ENCODE data around the gene ADAMTS12. TPM values are rescaled to one million over a fixed set of nuclear protein-coding genes. Genes with fewer than 3 reads are reported as not detected.

Gene ADAMTS12
- total RNA-seq, 3 donors from 2014 or later (not counting 1 experiment from before 2014, with no cell fraction given) = not detected

GRCh38 chr5:33513462-33514185 lies 378.2 kb downstream of the ADAMTS12 start:
- Mint-ChIP-seq H3K9me3 (peaks cover 3% of the 10 kb centered on the region in 2 donors), H3K36me3 (no peaks in the 10 kb centered on the region), H3K4me3 (no peak overlapping the region), H3K4me1 (no peaks in the 10 kb centered on the region), H3K27ac (no peak overlapping the region), H3K27me3 (ENCODE audit: low read depth in 2 of 2) (peaks cover 3 to 5% of the 10 kb centered on the region in 2 donors)
- H3K4me3 ChIP-seq (ENCODE audit: low read length) = no peak overlapping the region
- no peaks in the 10 kb centered on the region for H3K4me1 ChIP-seq (ENCODE audit: control insufficient read depth, insufficient read depth, low read length)
- DNase-seq (no peak), ATAC-seq (no peak)
- 100% methylated on average over 2 of the region's 3 CpGs for WGBS (ENCODE audit: insufficient coverage)
- H3K36me3 ChIP-seq (ENCODE audit: control insufficient read depth, insufficient read depth, low read length) = no peaks in the 10 kb centered on the region
- no peaks in the 10 kb centered on the region for H3K27me3 ChIP-seq (ENCODE audit: control insufficient read depth, insufficient read depth, low read length)
- no peaks in the 10 kb centered on the region for H3K9me3 ChIP-seq (ENCODE audit: control insufficient read depth, insufficient read depth, low read length)
- no peak overlapping the region for H3K27ac ChIP-seq (ENCODE audit: low read length)
- no peak for TF ChIP-seq CTCF (IDR thresholded peaks at IDR 0.05)
- intact Hi-C loops (cut with micrococcal nuclease) = no loop called here

- 100% methylated on average over 1 of the region's 3 CpGs for WGBS (ENCODE audit: insufficient coverage)
- Histone ChIP-seq H3K36me3 (ENCODE audit: control insufficient read depth, insufficient read depth, low read length) (no peaks in the 10 kb centered on the region), H3K27ac (ENCODE audit: low read length) (no peak overlapping the region), H3K4me3 (ENCODE audit: low read length) (no peak overlapping the region), H3K27me3 (ENCODE audit: control insufficient read depth, insufficient read depth, low read length) (no peaks in the 10 kb centered on the region), H3K4me1 (ENCODE audit: control insufficient read depth, insufficient read depth, low read length) (no peaks in the 10 kb centered on the region), H3K9me3 (ENCODE audit: control insufficient read depth, insufficient read depth, low read length) (no peaks in the 10 kb centered on the region)
- peaks cover 4 to 5% of the 10 kb centered on the region in 2 donors for H3K27me3 Mint-ChIP-seq (ENCODE audit: low read depth in 2 of 2)
- ATAC-seq (no peak), DNase-seq (no peak)
- TF ChIP-seq CTCF (IDR thresholded peaks at IDR 0.05) = no peak
- no peaks in the 10 kb centered on the region for H3K9me3 Mint-ChIP-seq
- H3K4me3 Mint-ChIP-seq = no peak overlapping the region
- no peaks in the 10 kb centered on the region for H3K4me1 Mint-ChIP-seq
- no peaks in the 10 kb centered on the region for H3K36me3 Mint-ChIP-seq
- intact Hi-C loops (cut with micrococcal nuclease) = no loop called here
- no peak overlapping the region for H3K27ac Mint-ChIP-seq
Observed at GRCh38 chr5:33509036-33509435, 382.8 kb downstream of the ADAMTS12 start.

DNA sequence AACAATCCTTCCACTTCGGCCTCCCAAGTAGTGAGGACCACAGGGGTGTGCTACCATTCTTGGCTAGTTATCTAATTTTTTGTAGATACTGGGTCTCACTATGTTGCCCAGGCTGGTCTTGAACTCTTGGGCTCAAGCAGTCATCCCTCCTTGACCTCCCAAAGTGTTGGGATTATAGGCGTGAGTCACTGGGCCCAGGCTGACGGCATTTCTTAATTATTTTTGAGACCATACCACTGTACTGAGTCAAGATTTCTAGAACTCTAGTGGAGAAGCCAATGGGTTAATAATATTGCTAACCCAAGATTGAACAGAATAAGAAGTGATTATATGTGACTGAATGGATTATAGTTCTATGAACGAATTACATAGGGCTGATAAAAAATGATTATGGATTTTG lies 384.4 kb downstream of the ADAMTS12 start:
- Histone ChIP-seq H3K36me3 (ENCODE audit: control insufficient read depth, insufficient read depth, low read length) (no peaks in the 10 kb centered on the region), H3K27me3 (ENCODE audit: control insufficient read depth, insufficient read depth, low read length) (no peaks in the 10 kb centered on the region), H3K9me3 (ENCODE audit: control insufficient read depth, insufficient read depth, low read length) (no peaks in the 10 kb centered on the region), H3K4me3 (ENCODE audit: low read length) (no peak overlapping the region), H3K4me1 (ENCODE audit: control insufficient read depth, insufficient read depth, low read length) (no peaks in the 10 kb centered on the region), H3K27ac (ENCODE audit: low read length) (no peak overlapping the region)
- no peak overlapping the region for H3K27ac Mint-ChIP-seq
- no peaks in the 10 kb centered on the region for H3K9me3 Mint-ChIP-seq
- WGBS (ENCODE audit: insufficient coverage) = 90% methylated on average over 3 of the region's 4 CpGs
- no peak for ATAC-seq
- H3K4me3 Mint-ChIP-seq = no peak overlapping the region
- DNase-seq = no peak
- TF ChIP-seq CTCF (IDR thresholded peaks at IDR 0.05) = no peak
- peaks cover 5% of the 10 kb centered on the region in 2 donors for H3K27me3 Mint-ChIP-seq (ENCODE audit: low read depth in 2 of 2)
- intact Hi-C loops (cut with micrococcal nuclease) = no loop called here
- H3K36me3 Mint-ChIP-seq = no peaks in the 10 kb centered on the region
- H3K4me1 Mint-ChIP-seq = no peaks in the 10 kb centered on the region

- H3K27me3 ChIP-seq (ENCODE audit: control insufficient read depth, insufficient read depth, low read length) = no peaks in the 10 kb centered on the region
- H3K9me3 Mint-ChIP-seq = no peaks in the 10 kb centered on the region
- no peaks in the 10 kb centered on the region for H3K4me1 ChIP-seq (ENCODE audit: control insufficient read depth, insufficient read depth, low read length)
- intact Hi-C loops (cut with micrococcal nuclease) = no loop called here
- 87% methylated on average over 2 of the region's 3 CpGs for WGBS (ENCODE audit: insufficient coverage)
- no peak overlapping the region for H3K4me3 ChIP-seq (ENCODE audit: low read length)
- H3K27ac ChIP-seq (ENCODE audit: low read length) = no peak overlapping the region
- H3K27ac Mint-ChIP-seq = no peak overlapping the region
- no peaks in the 10 kb centered on the region for H3K36me3 ChIP-seq (ENCODE audit: control insufficient read depth, insufficient read depth, low read length)
- TF ChIP-seq CTCF (IDR thresholded peaks at IDR 0.05) = no peak
- H3K36me3 Mint-ChIP-seq = no peaks in the 10 kb centered on the region
- no peaks in the 10 kb centered on the region for H3K4me1 Mint-ChIP-seq
- ATAC-seq (no peak), DNase-seq (no peak)
- no peaks in the 10 kb centered on the region for H3K9me3 ChIP-seq (ENCODE audit: control insufficient read depth, insufficient read depth, low read length)
- H3K27me3 Mint-ChIP-seq (ENCODE audit: low read depth in 2 of 2) = peaks cover 0 to 5% of the 10 kb centered on the region in 2 donors
- no peak overlapping the region for H3K4me3 Mint-ChIP-seq
Observed at GRCh38 chr5:33504570-33504969, 387.2 kb downstream of the ADAMTS12 start.
